ENCODE data around the gene HMGN2.

DNA sequence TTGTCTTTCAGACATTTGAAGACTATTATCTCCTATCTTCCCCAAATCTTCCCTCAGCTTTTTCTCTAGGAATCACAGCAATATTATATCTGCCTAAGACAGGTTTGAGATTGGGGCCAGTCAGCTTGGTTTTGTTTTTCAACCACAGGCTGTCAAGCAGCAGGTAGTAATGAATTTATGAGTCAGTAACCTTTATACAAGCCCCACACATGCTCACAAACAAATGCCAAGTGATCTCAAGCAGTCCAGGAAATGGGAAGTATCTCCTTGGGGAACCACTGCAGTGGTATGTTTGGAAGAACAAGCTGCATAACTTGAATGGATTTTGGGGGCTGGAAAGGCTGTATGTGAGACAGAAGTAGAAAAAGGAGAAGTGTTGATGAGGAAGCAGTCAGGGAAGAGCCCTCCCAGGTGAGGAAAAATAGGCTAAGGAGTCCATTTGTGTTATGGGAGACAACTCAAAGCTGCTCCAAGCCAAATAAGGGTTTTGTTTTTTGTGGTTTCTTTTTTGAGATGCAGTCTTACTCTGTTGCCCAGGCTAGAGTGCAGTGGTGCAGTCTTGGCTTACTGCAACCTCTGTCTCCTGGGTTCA is 38.0 kb upstream of the HMGN2 start:
- TF ChIP-seq, protein P1, sequence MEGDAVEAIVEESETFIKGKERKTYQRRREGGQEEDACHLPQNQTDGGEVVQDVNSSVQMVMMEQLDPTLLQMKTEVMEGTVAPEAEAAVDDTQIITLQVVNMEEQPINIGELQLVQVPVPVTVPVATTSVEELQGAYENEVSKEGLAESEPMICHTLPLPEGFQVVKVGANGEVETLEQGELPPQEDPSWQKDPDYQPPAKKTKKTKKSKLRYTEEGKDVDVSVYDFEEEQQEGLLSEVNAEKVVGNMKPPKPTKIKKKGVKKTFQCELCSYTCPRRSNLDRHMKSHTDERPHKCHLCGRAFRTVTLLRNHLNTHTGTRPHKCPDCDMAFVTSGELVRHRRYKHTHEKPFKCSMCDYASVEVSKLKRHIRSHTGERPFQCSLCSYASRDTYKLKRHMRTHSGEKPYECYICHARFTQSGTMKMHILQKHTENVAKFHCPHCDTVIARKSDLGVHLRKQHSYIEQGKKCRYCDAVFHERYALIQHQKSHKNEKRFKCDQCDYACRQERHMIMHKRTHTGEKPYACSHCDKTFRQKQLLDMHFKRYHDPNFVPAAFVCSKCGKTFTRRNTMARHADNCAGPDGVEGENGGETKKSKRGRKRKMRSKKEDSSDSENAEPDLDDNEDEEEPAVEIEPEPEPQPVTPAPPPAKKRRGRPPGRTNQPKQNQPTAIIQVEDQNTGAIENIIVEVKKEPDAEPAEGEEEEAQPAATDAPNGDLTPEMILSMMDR (IDR thresholded peaks at IDR 0.05): no peak
- no peak for TF ChIP-seq ZFX (IDR thresholded peaks at IDR 0.05; ENCODE audit: borderline replicate concordance)
